GM23338 (cell line): ENCODE data around the gene TCF7L2. TPM values are rescaled to one million over a fixed set of nuclear protein-coding genes. Genes with fewer than 3 reads are reported as not detected.
A peak's percentile ranks its signal among the peaks of the same experiment; 100 is the strongest.

Source experiments
- ATAC-seq: fragments of 200-7000 bp; cut with Tn5 transposase; 3 replicates; pipeline ENCODE4 v1.9.1; 2020
- DNase-seq: peaks from one replicate; pipeline ENCODE4 v3.0.0-alpha.2; 2015; ENCODE audit warnings: low spot score
- H2AFZ ChIP-seq: fragments of 200-600 bp; sonication (generic); 2 replicates; pipeline ENCODE4 v1.8.0; 2016; ENCODE audit warnings: antibody characterized with exemption, mild to moderate bottlenecking, moderate library complexity
- H3F3A ChIP-seq: fragments of 200-600 bp; sonication (generic); replicated peaks from 2 replicates; pipeline ENCODE4 v1.8.0; 2017; ENCODE audit warnings: antibody characterized with exemption, mixed run types, low read depth
- H3K27ac ChIP-seq: fragments of 200-600 bp; sonication (generic); 2 replicates; pipeline ENCODE4 v1.6.1; 2016; ENCODE audit warnings: low read depth
- H3K27me3 ChIP-seq: fragments of 200-600 bp; sonication (generic); 2 replicates; pipeline ENCODE4 v1.8.0; 2016; ENCODE audit warnings: mild to moderate bottlenecking, mixed run types, moderate library complexity; ENCODE audit not compliant: insufficient read depth
- H3K36me3 ChIP-seq: fragments of 200-600 bp; sonication (generic); 2 replicates; pipeline ENCODE4 v1.8.0; 2016; ENCODE audit warnings: mild to moderate bottlenecking; ENCODE audit not compliant: insufficient read depth
- H3K4me1 ChIP-seq: fragments of 200-600 bp; sonication (generic); 2 replicates; pipeline ENCODE4 v1.8.0; 2016; ENCODE audit warnings: mild to moderate bottlenecking, moderate library complexity; ENCODE audit not compliant: insufficient read depth
- H3K4me2 ChIP-seq: fragments of 200-600 bp; sonication (generic); 2 replicates; pipeline ENCODE4 v1.7.1; 2017; ENCODE audit warnings: mixed run types
- H3K4me3 ChIP-seq: fragments of 200-600 bp; sonication (generic); 2 replicates; pipeline ENCODE4 v1.6.1; 2016; ENCODE audit warnings: mixed run types
- H3K79me2 ChIP-seq: fragments of 200-600 bp; sonication (generic); replicated peaks from 2 replicates; pipeline ENCODE4 v1.8.0; 2017; ENCODE audit warnings: mild to moderate bottlenecking; ENCODE audit not compliant: insufficient read depth
- H3K9me2 ChIP-seq: fragments of 200-600 bp; sonication (generic); 2 replicates; pipeline ENCODE4 v1.8.0; 2017; ENCODE audit not compliant: insufficient read depth
- H4K20me1 ChIP-seq: fragments of 200-600 bp; sonication (generic); replicated peaks from 2 replicates; pipeline ENCODE4 v1.8.0; 2017; ENCODE audit warnings: mild to moderate bottlenecking; ENCODE audit not compliant: insufficient read depth
- H3K27ac Mint-ChIP-seq: 2 replicates; pipeline ENCODE4 v1.8.0; 2020; ENCODE audit warnings: inconsistent platforms, mild to moderate bottlenecking, moderate library complexity, mixed read lengths
- H3K27me3 Mint-ChIP-seq: 3 replicates; pipeline ENCODE4 v1.8.0; 2022; ENCODE audit warnings: low read depth, mild to moderate bottlenecking, moderate library complexity, mixed read lengths, inconsistent platforms; ENCODE audit not compliant: insufficient read depth, poor library complexity
- H3K36me3 Mint-ChIP-seq: 3 replicates; pipeline ENCODE4 v1.8.0; 2021; ENCODE audit warnings: low read depth, mild to moderate bottlenecking, inconsistent platforms, moderate library complexity, mixed read lengths
- H3K4me1 Mint-ChIP-seq: 3 replicates; pipeline ENCODE4 v1.8.0; 2020; ENCODE audit warnings: mild to moderate bottlenecking, inconsistent platforms, mixed read lengths
- H3K4me3 Mint-ChIP-seq: 3 replicates; pipeline ENCODE4 v1.8.0; 2021; ENCODE audit warnings: moderate library complexity, mild to moderate bottlenecking, inconsistent platforms, mixed read lengths
- H3K9me3 Mint-ChIP-seq: 3 replicates; pipeline ENCODE4 v1.8.0; 2020; ENCODE audit warnings: moderate library complexity, mild to moderate bottlenecking, inconsistent platforms, mixed read lengths
- CREB1 ChIP-seq: fragments of 250-450 bp; sonication (Bioruptor Pico); IDR thresholded peaks from 2 replicates; pipeline ENCODE4 v1.5.0; 2020; ENCODE audit warnings: low read depth, mild to moderate bottlenecking, moderate library complexity
- EZH2 ChIP-seq: fragments of 200-600 bp; sonication (generic); IDR thresholded peaks from one replicate; pipeline ENCODE4 v1.8.0; 2017; ENCODE audit warnings: antibody characterized with exemption, mild to moderate bottlenecking, low read depth; ENCODE audit not compliant: unreplicated experiment
- EZH2phosphoT487 ChIP-seq: fragments of 200-600 bp; sonication (generic); IDR thresholded peaks from one replicate; pipeline ENCODE4 v1.8.1; 2018; ENCODE audit warnings: antibody characterized with exemption; ENCODE audit not compliant: unreplicated experiment
- JUNB ChIP-seq: IDR thresholded peaks from one replicate; pipeline ENCODE4 v1.6.1; 2016; ENCODE audit warnings: antibody characterized with exemption; ENCODE audit not compliant: unreplicated experiment
- POLR2AphosphoS5 ChIP-seq: IDR thresholded peaks from 2 replicates; pipeline ENCODE4 v1.6.1; 2016; ENCODE audit warnings: antibody characterized with exemption, low read depth
- STAT1 ChIP-seq: IDR thresholded peaks from one replicate; pipeline ENCODE4 v1.6.1; 2016; ENCODE audit warnings: antibody characterized with exemption; ENCODE audit not compliant: unreplicated experiment
- ZNF114 ChIP-seq: fragments of 250-450 bp; sonication (Bioruptor Pico); IDR thresholded peaks from 2 replicates; pipeline ENCODE4 v1.5.0; 2020; ENCODE audit warnings: mild to moderate bottlenecking, moderate library complexity
- ZNF331 ChIP-seq: fragments of 250-450 bp; sonication (Bioruptor Pico); IDR thresholded peaks from 2 replicates; pipeline ENCODE4 v1.5.0; 2020; ENCODE audit warnings: low read depth, mild to moderate bottlenecking, moderate library complexity
- polyA plus RNA-seq: library from polyadenylated mRNA; unstranded; fragments of >200 nt; fragmentation: Nextera tagmentation; extraction: Ambion mirVana; gene quantifications from 2 replicates; pipeline ENCODE4 v1.2.1, GENCODE V29; 2016
- total RNA-seq: library from RNA; depleted of rRNA; stranded (reverse); fragments of >200 nt; shearing (Covaris generic); gene quantifications from 2 replicates; pipeline ENCODE4 v1.2.3, GENCODE V29; 2014
- TF ChIP-seq, protein P1 (sequence below): IDR thresholded peaks from 2 replicates; pipeline ENCODE4 v1.6.1; 2016; ENCODE audit warnings: antibody characterized with exemption
- TF ChIP-seq, protein P2 (sequence below), 2 experiments: fragments of 200-600 bp in 1 of 2; sonication (generic) in 1 of 2; conservative IDR thresholded peaks; 2 replicates each; pipeline versions ENCODE4 v1.5.1 to v1.6.1; 2016 to 2017; ENCODE audit warnings: antibody characterized with exemption in 2 of 2, low read depth in 2 of 2, mild to moderate bottlenecking in 2 of 2, moderate library complexity in 1 of 2
- TF ChIP-seq, protein P3 (sequence below): fragments of 250-450 bp; sonication (Bioruptor Pico); IDR thresholded peaks from 2 replicates; pipeline ENCODE4 v1.5.0; 2020; ENCODE audit warnings: mild to moderate bottlenecking, moderate library complexity

The TCF7L2 gene
- total and polyA plus RNA-seq, 2 experiments from 2014 or later: 32.2 to 80.8 TPM

DNA sequence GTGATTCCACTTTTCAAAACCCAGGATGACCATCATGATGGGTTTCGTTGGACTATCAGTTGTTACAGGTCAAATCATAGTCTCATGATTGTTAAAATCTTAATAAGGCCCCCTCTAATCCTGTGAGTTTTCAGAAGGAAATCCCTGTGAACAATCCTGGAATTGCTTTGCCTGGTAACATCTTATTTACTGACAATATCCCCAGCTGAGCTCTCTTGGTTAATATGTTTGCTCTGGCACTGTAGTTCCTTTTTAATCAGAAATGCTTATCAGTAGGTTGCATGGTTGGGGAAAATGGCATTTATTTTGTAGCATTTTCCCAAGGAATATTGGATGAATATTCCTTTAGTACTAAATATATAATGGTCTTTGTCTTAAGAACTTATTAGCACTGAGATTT is 163.9 kb downstream of the TCF7L2 start:
- Histone ChIP-seq H3K4me2 (no peak overlapping the region), H3K4me1 (peaks cover 22% of the 10 kb centered on the region), H3K27ac (0 out of 2 replicates have a peak overlapping the region, but pooled peaks have one; percentile 7), H3K9me2 (no peaks in the 10 kb centered on the region), H3K27me3 (no peaks in the 10 kb centered on the region), H3K79me2 (peaks cover 98% of the 10 kb centered on the region), H2AFZ (no peak overlapping the region), H4K20me1 (peaks cover 36% of the 10 kb centered on the region), H3K36me3 (no peaks in the 10 kb centered on the region), H3F3A (no peaks in the 10 kb centered on the region), H3K4me3 (no peak overlapping the region)
- Mint-ChIP-seq H3K9me3 (no peaks in the 10 kb centered on the region), H3K4me1 (peaks cover 58% of the 10 kb centered on the region), H3K36me3 (no peaks in the 10 kb centered on the region), H3K4me3 (no peak overlapping the region), H3K27ac (no peak overlapping the region), H3K27me3 (peaks cover 5% of the 10 kb centered on the region)
- DNase-seq (no peak), ATAC-seq (no peak)
- TF ChIP-seq ZNF114: no peak
- TF ChIP-seq, protein P1, sequence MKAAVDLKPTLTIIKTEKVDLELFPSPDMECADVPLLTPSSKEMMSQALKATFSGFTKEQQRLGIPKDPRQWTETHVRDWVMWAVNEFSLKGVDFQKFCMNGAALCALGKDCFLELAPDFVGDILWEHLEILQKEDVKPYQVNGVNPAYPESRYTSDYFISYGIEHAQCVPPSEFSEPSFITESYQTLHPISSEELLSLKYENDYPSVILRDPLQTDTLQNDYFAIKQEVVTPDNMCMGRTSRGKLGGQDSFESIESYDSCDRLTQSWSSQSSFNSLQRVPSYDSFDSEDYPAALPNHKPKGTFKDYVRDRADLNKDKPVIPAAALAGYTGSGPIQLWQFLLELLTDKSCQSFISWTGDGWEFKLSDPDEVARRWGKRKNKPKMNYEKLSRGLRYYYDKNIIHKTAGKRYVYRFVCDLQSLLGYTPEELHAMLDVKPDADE: no peak
- TF ChIP-seq, protein P2, sequence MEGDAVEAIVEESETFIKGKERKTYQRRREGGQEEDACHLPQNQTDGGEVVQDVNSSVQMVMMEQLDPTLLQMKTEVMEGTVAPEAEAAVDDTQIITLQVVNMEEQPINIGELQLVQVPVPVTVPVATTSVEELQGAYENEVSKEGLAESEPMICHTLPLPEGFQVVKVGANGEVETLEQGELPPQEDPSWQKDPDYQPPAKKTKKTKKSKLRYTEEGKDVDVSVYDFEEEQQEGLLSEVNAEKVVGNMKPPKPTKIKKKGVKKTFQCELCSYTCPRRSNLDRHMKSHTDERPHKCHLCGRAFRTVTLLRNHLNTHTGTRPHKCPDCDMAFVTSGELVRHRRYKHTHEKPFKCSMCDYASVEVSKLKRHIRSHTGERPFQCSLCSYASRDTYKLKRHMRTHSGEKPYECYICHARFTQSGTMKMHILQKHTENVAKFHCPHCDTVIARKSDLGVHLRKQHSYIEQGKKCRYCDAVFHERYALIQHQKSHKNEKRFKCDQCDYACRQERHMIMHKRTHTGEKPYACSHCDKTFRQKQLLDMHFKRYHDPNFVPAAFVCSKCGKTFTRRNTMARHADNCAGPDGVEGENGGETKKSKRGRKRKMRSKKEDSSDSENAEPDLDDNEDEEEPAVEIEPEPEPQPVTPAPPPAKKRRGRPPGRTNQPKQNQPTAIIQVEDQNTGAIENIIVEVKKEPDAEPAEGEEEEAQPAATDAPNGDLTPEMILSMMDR (conservative IDR thresholded peaks at IDR 0.05; ENCODE audit: low read depth in 2 of 2): no peak
- no peak for TF ChIP-seq CREB1 (CRISPR knock-in tag)
- TF ChIP-seq EZH2phosphoT487: no peak
- TF ChIP-seq, protein P3, sequence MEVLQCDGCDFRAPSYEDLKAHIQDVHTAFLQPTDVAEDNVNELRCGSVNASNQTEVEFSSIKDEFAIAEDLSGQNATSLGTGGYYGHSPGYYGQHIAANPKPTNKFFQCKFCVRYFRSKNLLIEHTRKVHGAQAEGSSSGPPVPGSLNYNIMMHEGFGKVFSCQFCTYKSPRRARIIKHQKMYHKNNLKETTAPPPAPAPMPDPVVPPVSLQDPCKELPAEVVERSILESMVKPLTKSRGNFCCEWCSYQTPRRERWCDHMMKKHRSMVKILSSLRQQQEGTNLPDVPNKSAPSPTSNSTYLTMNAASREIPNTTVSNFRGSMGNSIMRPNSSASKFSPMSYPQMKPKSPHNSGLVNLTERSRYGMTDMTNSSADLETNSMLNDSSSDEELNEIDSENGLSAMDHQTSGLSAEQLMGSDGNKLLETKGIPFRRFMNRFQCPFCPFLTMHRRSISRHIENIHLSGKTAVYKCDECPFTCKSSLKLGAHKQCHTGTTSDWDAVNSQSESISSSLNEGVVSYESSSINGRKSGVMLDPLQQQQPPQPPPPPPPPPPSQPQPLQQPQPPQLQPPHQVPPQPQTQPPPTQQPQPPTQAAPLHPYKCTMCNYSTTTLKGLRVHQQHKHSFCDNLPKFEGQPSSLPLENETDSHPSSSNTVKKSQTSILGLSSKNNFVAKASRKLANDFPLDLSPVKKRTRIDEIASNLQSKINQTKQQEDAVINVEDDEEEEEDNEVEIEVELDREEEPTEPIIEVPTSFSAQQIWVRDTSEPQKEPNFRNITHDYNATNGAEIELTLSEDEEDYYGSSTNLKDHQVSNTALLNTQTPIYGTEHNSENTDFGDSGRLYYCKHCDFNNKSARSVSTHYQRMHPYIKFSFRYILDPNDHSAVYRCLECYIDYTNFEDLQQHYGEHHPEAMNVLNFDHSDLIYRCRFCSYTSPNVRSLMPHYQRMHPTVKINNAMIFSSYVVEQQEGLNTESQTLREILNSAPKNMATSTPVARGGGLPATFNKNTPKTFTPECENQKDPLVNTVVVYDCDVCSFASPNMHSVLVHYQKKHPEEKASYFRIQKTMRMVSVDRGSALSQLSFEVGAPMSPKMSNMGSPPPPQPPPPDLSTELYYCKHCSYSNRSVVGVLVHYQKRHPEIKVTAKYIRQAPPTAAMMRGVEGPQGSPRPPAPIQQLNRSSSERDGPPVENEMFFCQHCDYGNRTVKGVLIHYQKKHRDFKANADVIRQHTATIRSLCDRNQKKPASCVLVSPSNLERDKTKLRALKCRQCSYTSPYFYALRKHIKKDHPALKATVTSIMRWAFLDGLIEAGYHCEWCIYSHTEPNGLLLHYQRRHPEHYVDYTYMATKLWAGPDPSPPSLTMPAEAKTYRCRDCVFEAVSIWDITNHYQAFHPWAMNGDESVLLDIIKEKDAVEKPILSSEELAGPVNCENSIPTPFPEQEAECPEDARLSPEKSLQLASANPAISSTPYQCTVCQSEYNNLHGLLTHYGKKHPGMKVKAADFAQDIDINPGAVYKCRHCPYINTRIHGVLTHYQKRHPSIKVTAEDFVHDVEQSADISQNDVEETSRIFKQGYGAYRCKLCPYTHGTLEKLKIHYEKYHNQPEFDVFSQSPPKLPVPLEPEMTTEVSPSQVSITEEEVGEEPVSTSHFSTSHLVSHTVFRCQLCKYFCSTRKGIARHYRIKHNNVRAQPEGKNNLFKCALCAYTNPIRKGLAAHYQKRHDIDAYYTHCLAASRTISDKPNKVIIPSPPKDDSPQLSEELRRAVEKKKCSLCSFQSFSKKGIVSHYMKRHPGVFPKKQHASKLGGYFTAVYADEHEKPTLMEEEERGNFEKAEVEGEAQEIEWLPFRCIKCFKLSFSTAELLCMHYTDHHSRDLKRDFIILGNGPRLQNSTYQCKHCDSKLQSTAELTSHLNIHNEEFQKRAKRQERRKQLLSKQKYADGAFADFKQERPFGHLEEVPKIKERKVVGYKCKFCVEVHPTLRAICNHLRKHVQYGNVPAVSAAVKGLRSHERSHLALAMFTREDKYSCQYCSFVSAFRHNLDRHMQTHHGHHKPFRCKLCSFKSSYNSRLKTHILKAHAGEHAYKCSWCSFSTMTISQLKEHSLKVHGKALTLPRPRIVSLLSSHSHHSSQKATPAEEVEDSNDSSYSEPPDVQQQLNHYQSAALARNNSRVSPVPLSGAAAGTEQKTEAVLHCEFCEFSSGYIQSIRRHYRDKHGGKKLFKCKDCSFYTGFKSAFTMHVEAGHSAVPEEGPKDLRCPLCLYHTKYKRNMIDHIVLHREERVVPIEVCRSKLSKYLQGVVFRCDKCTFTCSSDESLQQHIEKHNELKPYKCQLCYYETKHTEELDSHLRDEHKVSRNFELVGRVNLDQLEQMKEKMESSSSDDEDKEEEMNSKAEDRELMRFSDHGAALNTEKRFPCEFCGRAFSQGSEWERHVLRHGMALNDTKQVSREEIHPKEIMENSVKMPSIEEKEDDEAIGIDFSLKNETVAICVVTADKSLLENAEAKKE: no peak
- TF ChIP-seq EZH2: no peak
- no peak for TF ChIP-seq POLR2AphosphoS5
- no peak for TF ChIP-seq JUNB
- TF ChIP-seq ZNF331 (CRISPR knock-in tag): no peak
- no peak for TF ChIP-seq STAT1
